Inflammatory macrophage treated with lipopolysaccharide for 1 hour (primary cell): ENCODE measurements around the gene ENTPD8.

Experiments used
- DNase-seq, 2 donors: peaks; one replicate each; pipeline ENCODE4 v3.0.0-alpha.2; 2020 to 2022

The ENTPD8 gene

DNA sequence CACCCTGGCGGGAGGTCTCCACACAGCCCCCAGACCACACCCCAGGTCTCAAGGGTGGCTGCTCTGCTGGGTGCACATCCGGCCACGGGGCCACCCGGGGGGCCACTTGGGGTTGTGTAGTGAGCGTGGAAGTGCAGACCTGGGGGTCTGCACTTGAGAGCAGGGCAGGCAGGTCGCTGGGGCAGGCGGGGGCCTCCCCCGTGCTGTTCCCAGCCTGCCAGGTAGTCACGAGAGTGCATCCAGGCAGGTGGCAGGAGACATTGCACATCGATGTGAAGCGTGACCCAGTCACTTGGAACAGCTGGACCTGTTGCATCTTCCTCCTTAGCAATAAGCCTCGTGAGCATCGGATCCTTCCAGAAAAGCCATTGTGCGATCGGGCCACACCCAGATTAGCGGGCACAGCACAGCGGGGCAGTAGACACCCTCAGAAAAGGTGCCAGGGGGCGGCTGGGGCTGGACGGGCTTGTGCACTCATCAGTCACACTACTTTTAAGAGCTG is 4.8 kb upstream of the ENTPD8 start:
- no peak for DNase-seq

DNA sequence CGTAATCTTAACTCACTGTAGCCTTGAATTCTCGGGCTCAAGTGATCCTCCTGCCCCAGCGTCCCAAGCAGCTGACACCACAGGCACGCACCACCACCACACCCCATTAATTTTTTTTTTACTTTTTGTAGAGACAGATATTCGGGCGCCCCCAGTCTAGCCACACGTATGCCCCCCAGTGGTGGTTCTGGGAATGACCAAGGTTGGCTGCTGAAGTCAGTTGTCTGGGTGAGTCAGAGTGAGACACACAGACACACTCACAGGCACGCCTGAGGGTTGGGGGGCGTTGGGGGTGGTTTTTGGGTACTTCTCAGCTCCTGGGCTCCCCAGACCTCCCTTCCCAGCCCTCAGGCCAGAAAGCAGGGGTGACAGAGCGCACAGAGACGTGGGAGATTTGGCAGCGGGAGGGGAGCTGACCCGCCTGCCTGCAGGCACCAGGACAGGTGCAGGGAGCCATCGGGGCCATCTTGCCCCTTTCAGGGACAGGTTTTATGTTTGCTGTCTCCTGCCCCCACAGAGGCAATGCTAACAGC is 4.2 kb upstream of the ENTPD8 start:
- peak; percentile 74 to 97 for DNase-seq

DNA sequence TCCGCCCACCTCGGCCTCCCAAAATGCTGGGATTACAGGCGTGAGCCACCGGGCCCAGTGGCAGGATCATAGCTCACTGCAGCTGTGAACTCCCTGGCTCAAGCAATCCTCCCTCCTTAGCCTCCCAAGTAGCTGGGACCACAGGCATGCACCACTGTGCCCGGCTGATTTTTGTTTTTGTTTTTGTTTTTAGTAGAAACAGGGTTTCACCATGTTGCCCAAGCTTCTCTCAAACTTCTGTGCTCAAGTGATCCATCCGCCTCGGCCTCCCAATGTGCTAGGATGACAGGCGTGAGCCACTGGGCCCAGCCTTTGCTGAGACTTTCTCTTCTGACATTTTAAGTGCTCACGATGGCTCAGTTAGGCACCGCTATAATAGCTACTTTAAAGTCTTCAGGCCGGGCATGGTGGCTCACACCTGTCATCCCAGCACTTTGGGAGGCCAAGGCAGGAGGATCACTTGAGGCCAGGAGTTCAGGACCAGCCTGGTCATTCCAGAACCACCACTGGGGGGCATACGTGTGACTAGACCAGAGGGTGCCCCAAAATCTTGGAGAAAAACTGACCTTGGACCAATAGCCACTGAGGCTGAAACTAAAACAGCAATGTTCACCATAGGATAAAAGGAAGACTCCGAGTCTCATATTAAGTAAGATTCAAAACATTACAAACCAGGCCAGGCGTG is 3.1 kb upstream of the ENTPD8 start:
- DNase-seq = no peak

DNA sequence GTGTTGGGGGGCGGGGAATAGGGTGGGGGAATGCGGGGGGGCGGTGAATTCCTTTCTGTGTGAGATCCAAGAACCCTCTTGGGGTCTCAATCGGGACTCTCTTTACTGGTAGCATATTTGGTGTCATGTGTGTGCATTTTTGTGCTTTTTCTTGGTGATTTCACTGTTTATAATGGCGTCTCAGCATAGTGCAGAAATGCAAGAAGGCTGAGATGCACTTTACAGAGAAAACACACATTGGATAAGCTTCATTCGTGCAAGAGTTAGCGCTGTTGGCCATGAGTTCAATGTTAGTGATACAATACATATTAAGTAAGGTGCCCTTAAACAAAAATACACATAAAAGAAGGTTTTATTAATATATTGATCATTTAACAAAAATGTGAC is 771 bp upstream of the ENTPD8 start:
- DNase-seq = no peak

DNA sequence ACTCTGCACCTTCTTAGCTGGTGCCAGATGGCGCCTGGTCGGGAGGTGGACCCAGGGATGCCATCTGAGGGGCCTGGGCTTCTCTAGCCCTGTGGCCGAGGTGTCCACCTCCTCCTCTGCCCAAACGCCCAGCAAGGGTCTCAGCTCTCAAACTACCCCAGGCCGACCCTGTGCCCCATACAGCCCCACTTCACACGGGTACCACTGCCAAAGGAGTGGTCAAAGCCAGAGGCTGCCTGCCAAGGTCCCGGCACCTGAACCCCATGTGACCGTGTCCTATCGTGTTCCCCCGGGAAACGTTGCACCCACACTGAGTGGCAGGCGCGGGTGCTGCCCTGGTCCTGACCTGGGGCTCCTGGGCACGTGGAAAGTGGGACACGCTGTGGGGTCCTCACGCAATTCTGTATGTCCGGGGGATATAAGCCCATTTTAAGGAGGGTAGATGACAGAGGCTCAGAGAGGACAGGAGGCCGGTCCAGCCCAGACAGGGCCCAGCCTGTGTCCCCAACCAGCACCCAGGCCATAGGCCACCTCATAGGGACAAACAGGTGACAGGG is 1.9 kb downstream of the ENTPD8 start:
- DNase-seq = no peak

DNA sequence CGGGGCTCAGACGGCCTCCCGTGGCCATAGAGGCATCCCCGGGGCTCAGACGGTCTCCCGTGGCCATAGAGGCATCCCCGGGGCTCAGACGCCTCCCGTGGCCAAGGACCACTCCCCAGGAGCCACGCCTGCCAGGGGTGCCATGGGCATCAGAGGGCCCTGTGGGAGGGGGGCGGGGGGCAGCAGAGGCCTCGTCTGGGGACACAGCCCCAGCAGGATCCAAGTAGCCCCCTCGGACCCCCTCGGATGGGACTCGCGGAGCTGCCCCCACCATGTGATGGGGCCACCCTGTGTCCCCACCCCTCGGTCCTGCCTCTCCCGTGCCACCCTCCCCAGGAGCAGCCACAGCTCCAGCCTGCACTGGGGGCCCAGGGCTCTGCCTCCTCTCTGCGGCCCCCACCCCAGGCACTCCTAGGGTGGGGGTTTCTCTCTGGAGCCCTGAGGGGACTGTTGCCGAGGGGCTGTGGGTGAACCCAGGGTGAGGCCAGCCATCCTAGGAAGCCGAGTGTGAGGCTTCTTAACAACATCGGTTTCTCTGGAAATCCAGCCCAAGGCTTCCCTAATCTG is 2.5 kb downstream of the ENTPD8 start:
- DNase-seq = no peak

DNA sequence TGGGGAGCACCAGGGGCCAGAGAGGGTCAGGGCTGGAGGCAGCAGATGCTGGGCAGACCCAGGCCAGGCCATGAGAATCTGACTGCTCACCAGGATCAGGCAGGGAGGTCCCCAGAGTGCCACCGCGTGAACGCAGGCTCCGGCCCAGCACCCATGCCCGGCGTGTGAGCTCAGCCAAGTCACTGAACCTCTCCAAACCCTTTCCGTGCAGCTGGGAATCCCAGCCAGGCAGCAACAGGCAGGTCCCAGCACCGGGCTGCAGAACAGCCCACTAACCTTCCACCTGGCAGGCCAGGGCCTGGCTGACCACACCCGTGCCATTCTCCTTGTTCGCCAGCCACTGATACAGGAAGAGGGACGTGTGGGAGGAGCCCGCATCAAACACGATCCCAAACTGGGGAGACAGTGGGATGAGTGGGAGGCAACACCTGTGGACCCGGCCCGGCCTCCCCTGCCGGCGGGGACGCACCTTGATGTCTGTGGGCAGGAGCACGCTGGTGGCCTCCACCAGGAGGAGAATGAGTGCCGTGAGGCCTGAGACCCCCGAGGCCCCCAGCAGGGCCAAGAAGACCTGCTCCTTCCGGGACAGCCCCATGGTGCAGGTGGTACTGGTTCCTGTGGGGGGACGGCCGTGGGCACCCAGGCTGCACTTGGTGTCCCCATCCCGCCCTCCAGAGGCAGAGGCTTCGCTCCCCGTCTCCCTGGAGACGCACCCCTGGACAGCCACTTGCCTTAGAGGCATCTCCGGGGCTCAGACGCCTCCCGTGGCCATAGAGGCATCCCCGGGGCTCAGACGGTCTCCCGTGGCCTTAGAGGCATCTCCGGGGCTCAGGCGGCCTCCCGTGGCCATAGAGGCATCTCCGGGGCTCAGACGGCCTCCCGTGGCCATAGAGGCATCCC is 3.2 kb downstream of the ENTPD8 start:
- DNase-seq = no peak

DNA sequence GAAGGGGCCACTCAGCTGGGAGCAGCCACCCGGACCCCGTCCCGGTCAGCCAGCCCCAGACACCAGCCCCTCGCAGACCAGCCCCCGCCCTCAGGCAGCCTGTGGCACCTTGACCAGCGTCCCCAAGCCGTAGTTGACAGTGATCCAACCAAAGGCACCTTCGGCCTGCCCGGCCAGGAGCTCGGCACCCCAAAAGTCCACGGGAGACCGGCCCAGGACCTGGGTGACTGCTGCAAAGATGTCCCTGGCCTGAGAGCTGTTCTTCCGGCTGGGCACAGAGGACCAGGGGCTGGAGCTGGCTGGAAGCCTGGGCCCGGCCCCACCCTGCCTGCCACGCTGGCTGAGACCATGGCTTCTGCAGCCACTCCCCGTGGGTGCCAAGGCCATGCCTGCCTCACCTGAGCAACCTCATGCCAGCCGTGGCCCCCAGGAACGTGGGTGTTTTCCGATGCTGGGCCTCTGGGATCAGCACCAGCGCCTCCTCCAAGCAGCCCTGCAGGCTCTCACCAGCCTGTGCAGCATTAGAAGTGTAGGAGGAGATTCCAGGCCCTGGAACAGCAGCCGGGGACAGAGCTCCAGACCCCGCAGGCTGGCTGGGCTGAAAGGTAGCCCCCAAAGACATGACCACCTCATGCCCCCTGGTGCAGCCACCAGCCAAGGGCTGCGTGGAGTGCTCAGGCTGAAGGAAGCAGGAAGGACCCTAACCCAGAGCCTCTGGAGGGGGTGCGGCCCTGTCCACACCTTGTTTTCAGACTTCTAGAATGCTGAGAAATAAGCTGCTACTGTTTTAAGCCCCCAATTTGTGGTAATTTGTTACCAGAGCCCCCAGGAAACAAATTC is 4.2 kb downstream of the ENTPD8 start:
- no peak for DNase-seq

DNA sequence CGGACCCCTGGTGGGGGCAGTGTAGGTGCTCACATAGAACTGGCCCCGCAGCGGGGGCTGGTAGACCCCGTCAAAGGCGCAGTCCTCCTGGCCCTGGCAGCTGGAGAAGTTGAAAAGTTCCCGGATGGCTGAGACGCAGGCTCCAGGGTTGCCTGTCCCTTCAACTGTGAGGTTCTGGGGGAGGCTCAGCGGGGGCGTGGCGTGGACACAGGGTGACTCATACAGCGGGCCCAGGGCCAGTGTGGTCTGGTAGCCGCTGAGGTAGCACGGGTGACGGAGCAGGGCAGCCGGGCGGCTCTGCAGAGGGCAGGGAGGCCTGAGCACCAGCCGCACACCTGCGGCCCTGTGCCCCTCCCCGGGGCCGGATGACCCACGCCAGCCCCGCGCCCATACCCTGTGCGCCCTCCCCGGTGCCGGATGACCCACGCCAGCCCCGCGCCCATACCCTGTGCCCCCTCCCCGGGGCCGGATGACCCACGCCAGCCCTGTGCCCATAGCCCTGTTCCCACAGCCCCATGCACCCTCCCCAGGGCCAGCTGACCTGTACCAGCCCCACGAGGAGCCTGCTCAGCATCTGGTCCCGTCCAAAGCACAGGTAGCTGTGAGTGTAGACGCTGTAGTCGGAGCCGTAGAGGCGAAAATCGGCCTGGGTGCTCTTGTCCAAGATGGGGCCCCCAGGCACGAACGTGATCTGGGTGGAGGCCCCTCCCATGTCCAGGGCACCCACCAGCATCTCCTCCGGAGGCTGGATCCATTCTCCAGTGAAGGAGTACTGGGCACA is 5.0 kb downstream of the ENTPD8 start:
- peak; percentile 42 to 52 for DNase-seq

DNA sequence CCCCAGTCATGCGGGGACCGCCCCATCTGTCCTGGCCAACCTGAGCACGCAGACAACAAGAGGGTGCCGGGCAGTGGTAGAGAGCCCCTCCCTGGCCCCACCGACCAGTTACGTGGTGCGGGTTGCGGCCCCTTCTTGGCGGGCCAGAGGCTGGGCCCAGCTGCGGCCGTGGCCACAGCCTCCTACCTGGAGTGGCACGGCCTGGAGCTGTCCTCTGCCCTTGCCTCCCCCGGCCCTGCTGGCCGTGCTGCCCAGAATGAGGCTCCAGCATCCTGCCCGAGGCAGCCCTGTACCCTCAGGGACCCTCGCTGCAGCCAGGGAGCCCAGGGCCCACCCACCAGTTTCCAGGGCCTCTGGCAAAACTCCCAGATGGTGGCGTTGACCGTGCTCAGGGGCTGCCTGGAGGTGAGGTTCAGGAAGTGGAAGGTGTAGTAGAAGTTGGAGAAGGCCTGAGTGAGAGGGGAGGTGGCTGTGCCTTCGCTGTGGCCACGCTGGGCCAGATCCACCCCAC is 5.7 kb downstream of the ENTPD8 start:
- no peak for DNase-seq

DNA sequence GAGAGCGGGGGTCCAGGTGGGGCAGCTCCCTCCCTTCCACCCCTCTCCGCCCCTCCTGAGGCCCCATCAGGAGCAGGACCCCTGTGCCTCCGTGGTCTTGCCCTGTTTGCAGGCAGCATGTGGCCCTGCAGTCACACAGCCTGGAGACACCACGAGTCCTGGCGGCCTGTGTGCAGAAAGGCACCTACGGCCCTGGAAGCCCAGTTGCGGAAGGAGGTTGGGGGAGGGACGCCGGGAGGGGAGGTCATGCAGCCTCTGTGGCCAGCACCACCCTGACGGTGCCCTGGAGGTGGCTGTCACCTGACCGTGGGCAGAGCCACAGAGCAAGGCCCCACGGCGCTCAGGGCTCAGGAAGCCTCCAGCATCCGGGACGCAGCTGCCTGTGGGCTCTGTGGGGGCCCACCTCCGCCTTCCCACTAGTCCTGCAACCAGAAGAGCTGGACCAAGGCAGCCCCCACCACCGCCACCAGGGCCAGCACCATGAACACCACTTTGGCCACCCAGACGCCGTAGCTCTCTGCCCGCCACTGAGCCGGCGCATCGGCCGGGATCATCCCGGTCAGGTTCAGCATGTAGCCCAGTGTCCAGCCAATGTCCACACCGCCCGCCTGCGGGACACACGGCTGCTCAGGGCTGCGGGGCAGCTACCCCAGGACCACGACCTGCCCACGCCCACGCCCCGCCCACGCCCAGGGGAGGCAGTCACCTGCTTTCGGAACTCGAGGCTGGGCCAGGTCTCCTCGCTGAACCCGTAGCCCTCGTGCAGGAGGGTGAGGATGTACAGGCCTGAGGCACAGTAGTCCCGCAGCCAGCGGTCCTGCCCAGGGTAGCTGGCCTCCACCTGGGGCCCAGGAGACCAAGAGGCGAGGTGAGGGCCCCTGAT is 6.4 kb downstream of the ENTPD8 start:
- DNase-seq = no peak

DNA sequence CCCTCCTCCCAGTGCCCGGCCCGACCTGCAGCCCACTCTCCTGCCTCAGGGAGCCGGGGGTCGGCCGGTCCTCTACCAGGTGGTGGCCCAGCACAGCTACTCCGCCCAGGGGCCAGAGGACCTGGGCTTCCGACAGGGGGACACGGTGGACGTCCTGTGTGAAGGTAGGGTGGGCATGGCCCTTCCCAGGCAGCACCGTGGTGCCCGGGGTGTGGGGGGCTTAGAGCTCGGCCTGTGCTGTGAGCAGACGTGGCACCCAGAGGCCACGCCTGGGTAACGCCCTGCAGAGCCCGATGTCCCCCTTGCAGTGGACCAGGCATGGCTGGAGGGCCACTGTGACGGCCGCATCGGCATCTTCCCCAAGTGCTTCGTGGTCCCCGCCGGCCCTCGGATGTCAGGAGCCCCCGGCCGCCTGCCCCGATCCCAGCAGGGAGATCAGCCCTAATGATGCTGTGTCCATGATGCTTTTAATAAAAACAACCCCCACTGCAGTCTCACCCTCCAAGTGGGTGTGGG is 7.2 kb downstream of the ENTPD8 start:
- DNase-seq = no peak

DNA sequence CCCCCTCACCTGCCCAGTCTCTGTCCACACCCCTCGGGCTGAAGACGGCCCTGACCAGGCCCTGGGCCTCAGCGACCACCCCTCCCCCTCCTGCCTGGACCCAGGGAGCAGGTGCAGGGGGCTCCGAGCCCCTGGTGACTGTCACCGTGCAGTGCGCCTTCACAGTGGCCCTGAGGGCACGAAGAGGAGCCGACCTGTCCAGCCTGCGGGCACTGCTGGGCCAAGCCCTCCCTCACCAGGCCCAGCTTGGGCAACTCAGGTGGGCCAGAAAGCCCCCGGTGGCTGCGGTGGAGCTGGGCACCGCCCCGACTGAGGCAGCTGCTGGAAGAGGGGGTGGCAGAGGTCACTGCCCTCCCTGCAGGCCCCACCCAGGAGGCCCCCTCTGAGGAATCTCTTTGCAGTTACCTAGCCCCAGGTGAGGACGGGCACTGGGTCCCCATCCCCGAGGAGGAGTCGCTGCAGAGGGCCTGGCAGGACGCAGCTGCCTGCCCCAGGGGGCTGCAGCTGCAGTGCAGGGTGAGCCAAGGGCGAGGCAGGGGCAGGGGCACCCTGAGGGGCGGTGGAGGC is 7.7 kb downstream of the ENTPD8 start:
- no peak for DNase-seq

DNA sequence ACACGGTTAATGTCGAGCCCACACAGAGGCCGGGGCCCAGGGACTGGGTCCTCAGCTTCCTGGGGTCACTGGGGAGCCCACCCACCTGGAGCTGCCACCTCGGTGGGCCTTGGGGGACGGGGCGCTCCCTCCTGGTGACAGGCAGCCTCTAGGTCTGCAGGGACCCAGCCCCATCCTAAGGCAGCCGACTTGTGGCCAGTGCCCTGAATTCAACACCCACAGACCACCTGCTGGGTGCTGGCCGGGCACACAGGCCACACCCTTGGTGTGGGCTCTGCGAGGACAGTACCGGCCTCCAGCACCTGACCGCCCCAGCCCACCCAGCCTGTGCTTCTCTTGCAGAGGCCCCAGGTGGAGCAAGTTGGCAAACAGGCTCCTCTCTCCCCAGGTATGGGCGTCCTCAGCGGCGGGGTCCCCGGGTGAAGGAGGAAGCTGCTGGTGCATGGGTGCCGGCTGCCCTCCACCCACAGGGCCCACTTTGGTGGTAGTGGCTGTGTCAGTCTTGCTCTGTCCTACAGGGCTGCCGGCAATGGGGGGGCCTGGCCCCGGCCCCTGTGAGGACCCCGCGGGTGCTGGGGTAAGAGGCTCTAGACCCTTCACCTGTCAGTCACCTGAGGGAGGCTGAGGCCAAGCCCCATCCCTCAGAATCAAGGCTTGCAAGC is 8.3 kb downstream of the ENTPD8 start:
- no peak for DNase-seq

DNA sequence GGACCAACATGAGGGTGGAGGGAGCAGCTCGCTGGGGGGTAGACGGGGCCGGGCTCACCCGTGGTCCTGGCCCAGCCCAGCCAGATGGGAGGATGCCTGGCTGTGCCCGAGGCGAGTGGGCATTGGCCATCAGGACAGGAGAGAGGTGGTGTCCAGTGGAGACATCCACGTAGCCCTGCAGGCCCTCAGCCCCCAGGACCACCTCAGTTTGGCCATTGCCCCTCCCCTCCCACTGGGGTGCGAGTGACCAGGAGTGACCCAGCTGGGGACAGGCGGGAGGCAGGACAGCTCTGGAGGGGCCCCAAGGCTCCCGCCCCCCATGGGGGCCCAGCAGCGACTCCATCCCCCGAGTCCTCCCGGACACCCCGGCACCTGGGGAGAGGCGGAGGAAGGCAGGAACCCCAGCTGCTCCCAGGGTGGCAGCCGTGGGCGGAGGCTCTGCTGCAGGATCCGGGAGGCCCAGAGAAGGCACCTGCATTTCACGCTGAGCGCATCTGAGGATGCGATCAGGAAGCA is 9.7 kb downstream of the ENTPD8 start:
- no peak for DNase-seq

DNA sequence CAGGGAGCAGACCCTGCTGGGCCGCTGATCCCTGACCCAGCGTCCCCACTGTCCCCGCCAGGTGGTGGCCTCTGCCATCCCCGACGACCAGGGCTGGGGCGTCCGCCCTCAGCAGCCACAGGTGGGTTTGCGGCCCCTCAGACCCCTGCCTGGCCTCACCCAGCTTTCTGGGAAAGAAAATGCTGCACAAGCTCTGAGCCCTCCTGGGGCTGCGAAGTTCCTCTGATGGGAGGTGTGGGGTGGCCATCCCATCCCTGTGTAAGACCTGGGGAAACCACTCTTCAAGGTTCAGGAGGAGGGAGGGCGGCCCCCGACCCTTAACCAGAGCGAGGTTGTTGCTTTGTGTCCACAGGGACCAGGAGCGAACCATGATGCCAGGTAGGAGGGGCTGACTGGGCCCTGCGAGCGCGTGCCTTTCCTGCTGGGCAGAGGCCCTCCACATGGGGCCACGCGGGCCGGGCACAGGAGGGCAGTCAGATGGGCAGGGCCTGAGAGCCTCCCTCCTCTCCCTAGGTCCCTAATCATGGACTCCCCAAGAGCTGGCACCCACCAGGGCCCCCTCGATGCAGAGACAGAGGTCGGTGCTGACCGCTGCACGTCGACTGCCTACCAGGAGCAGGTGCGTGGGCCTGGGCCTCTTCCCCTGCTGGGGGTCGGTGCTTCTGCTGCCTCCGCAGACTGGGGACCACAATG is 10.3 kb downstream of the ENTPD8 start:
- no peak for DNase-seq

DNA sequence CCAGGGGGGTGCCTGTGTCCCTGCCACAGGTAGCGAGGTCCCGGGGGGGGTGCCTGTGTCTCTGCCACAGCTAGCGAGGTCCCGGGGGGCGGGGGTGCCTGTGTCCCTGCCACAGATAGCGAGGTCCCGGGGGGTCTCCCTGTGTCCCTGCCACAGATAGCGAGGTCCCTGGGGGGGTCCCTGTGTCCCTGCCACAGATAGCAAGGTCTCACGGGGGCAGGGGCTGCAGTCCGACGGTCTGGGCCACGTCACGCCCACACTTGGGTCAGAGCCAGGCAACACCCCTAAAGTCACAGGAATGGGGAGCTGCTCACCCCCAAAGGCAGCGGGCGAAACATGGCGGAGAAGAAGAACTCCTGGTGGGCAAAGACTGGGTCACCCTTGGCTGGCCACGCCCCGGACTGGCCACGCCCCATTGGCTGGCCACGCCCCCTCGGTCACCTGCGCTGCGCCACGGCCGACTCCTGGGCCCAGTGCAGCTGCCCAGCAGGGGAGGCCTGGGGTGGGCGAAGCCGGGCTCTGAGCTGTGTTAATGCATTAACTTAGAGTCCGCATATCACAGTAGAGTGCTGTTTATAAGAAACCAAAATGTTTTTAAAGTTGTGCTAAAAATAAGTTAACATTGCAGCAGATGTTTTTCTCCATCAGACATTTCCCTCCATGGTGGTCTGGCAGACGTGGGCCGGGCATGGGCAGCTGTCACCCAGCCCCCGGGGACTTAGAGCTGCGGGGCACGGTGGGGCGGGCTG is 11.0 kb downstream of the ENTPD8 start:
- no peak for DNase-seq

DNA sequence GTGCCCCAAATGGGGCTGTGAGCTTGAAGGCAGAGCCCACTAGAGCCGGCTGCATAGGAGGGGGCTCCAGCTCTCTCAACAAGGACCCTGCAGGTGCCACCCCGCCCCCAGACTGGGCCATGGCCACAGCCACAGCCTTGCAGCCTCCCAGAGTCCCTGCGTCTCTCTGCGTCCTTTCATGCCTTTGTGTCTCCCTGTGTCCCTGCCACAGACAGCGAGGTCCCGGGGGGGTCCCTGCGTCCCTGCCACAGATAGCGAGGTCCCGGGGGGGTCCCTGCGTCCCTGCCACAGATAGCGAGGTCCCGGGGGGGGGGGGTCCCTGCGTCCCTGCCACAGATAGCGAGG is 11.6 kb downstream of the ENTPD8 start:
- no peak for DNase-seq
